Measurements from ENCODE around the gene HEATR5A. TPM values are rescaled to one million over a fixed set of nuclear protein-coding genes. Genes with fewer than 3 reads are reported as not detected.
A peak's percentile ranks its signal among the peaks of the same experiment; 100 is the strongest.

The HEATR5A gene
- total and polyA plus RNA-seq, 4 donors = 10.9 to 54.0 (median 28.9) TPM

GRCh38 chr14:31410048-31410650 lies 10.2 kb downstream of the HEATR5A start:
- DNase-seq = peak in 2 of 3 donors; percentile 21 to 23
- WGBS, 2 donors = 27 to 64% methylated on average over 3 of the region's 3 CpGs
- H3K27me3 ChIP-seq (ENCODE audit: control insufficient read depth in 3 of 3, insufficient read depth in 3 of 3, low read length in 2 of 3) = no peaks in the 10 kb centered on the region
- H3K36me3 ChIP-seq (ENCODE audit: control insufficient read depth in 4 of 4, insufficient read depth in 4 of 4, low read length in 4 of 4) = no peaks in the 10 kb centered on the region
- H3K27ac ChIP-seq (ENCODE audit: low read depth in 1 of 2, low read length in 1 of 2) = no peak overlapping the region
- no peaks in the 10 kb centered on the region for H3K9me3 ChIP-seq (ENCODE audit: control insufficient read depth in 4 of 4, insufficient read depth in 3 of 4, low read length in 3 of 4)
- H3K4me1 ChIP-seq (ENCODE audit: control insufficient read depth in 5 of 5, insufficient read depth in 5 of 5, low read length in 5 of 5) = peaks cover 0 to 10% (median 0%) of the 10 kb centered on the region in 5 donors
- ATAC-seq (ENCODE audit: insufficient read depth, low FRiP score) = no peak
- no peak for TF ChIP-seq CTCF (IDR thresholded peaks at IDR 0.05; ENCODE audit: control extremely low read depth, extremely low read depth)
- H3K9ac ChIP-seq (ENCODE audit: insufficient read depth in 1 of 2, low read length in 2 of 2) = no peak overlapping the region
- H3K4me3 ChIP-seq = no peak overlapping the region

DNA sequence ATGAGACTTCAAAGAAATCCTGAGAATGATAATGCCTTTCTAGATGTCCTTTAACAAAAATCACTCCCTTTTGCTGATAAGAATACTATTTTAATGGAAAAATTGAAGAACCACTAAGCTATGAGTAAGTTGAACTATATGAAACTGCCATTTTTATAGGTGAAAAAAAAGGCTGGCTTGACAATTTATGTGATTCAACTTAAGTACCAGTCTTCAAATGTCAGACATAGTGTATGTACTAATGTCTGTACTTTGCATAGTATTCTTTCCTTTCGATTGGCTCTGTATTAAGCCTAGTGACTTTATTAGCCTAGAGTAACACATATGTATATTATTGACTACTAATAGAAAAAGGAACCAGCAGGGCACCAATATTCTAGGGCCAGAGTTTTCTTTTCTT lies 11.9 kb downstream of the HEATR5A start:
- Histone ChIP-seq H3K9me3 (ENCODE audit: control insufficient read depth in 4 of 4, insufficient read depth in 3 of 4, low read length in 3 of 4) (no peaks in the 10 kb centered on the region), H3K4me3 (no peak overlapping the region), H3K27ac (ENCODE audit: low read depth in 1 of 2, low read length in 1 of 2) (no peak overlapping the region), H3K9ac (ENCODE audit: insufficient read depth in 1 of 2, low read length in 2 of 2) (no peak overlapping the region), H3K4me1 (ENCODE audit: control insufficient read depth in 5 of 5, insufficient read depth in 5 of 5, low read length in 5 of 5) (peaks cover 0 to 10% (median 0%) of the 10 kb centered on the region in 5 donors), H3K27me3 (ENCODE audit: control insufficient read depth in 3 of 3, insufficient read depth in 3 of 3, low read length in 2 of 3) (no peaks in the 10 kb centered on the region), H3K36me3 (ENCODE audit: control insufficient read depth in 4 of 4, insufficient read depth in 4 of 4, low read length in 4 of 4) (peaks cover 0 to 2% (median 0%) of the 10 kb centered on the region in 4 donors)
- ATAC-seq (ENCODE audit: insufficient read depth, low FRiP score) (no peak), DNase-seq (no peak)
- no peak for TF ChIP-seq CTCF (IDR thresholded peaks at IDR 0.05; ENCODE audit: control extremely low read depth, extremely low read depth)
- WGBS, 2 donors = 52 to 97% methylated on average over 1 of the region's 1 CpG

DNA sequence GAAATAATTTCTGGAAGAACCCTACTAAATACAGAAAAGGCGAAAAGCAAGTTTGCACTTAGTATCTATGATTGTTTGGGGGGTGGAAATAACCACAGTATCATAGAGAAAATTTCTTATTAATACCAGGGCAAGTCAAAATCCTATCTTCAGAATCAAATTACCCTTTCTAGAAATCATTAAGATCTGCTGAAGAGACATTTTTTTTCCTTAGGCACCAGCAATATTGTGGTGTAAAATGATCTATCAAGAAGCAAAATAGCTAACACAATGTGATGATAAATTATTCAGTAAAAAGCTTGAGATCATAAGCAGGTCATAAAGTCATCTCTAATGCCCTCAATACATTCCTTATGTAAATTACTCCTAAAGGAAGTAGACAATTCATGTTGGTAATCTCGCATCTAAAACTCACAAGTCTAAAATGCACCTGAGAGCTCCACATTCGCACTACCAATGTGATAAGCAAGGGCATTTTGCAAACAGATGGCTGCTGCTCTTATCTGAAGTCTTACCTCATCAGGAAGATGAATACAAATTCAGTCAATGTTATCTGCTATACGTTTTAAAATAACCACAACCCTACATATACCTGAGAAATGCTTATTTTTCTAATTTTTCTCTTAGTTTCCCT lies 14.6 kb downstream of the HEATR5A start:
- peaks cover 0 to 6% (median 5%) of the 10 kb centered on the region in 4 donors for H3K36me3 ChIP-seq (ENCODE audit: control insufficient read depth in 4 of 4, insufficient read depth in 4 of 4, low read length in 4 of 4)
- H3K27ac ChIP-seq (ENCODE audit: low read depth in 1 of 2, low read length in 1 of 2) = no peak overlapping the region
- no peaks in the 10 kb centered on the region for H3K9me3 ChIP-seq (ENCODE audit: control insufficient read depth in 4 of 4, insufficient read depth in 3 of 4, low read length in 3 of 4)
- TF ChIP-seq CTCF (IDR thresholded peaks at IDR 0.05; ENCODE audit: control extremely low read depth, extremely low read depth) = no peak
- DNase-seq (no peak), ATAC-seq (ENCODE audit: insufficient read depth, low FRiP score) (no peak)
- no peak overlapping the region for H3K4me3 ChIP-seq
- WGBS, 2 donors = 80 to 83% methylated on average over 4 of the region's 4 CpGs
- H3K4me1 ChIP-seq (ENCODE audit: control insufficient read depth in 5 of 5, insufficient read depth in 5 of 5, low read length in 5 of 5) = peaks cover 0 to 5% (median 0%) of the 10 kb centered on the region in 5 donors
- no peak overlapping the region for H3K9ac ChIP-seq (ENCODE audit: insufficient read depth in 1 of 2, low read length in 2 of 2)
- H3K27me3 ChIP-seq (ENCODE audit: control insufficient read depth in 3 of 3, insufficient read depth in 3 of 3, low read length in 2 of 3) = no peaks in the 10 kb centered on the region
